Measurements from ENCODE around the gene MGLL.

MGLL gene

DNA sequence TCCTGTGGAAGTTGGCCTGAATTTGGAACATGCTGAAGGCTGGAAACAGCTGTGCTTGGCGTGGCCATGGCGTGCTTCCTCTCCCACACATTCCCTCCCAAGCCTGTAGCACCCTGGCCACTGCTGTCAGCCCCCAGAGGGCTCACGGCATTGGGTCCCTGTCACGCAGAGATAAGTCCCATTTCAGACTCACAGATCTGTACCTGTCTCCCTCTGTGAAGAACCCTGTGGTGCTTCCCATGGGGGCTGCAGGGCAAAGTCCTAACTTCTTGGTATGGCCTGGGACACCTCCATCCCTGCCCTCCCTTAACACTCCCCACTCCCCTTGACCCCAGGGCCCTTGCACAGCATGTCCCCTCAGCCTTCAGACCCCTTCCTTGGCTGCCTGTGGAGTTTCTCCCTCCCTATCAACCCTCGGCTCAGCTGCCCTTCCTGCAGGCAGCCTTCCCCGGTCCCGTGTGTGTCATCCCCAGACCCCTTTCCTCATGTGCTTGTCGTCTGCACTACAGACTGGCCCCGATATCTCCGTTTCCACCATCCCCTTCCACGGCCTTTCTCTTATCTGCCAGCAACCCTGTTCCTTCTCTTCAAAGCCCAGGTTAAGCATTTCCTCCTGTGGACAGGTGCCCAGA is 120.9 kb downstream of the MGLL start:
- DNase-seq: no peak

DNA sequence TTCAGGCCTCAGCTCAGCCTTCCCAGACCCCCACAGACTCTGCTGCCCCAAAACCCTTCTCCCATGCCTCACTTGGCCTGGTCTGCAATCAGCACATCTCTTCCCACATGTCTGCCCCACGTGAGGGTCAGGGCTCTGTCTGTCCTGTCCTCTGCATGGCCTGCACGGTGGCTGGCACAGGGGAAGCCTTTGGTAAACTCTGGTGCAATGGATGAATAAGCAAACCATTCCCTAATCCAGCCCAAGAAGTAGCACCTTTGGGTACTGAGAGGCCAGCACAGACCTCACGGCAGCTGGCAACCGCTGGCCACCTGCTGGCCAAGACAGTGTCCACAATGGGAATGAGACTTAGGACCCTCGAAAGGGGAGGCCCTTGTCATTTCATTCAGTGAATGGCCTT is 121.9 kb downstream of the MGLL start:
- no peak for DNase-seq

DNA sequence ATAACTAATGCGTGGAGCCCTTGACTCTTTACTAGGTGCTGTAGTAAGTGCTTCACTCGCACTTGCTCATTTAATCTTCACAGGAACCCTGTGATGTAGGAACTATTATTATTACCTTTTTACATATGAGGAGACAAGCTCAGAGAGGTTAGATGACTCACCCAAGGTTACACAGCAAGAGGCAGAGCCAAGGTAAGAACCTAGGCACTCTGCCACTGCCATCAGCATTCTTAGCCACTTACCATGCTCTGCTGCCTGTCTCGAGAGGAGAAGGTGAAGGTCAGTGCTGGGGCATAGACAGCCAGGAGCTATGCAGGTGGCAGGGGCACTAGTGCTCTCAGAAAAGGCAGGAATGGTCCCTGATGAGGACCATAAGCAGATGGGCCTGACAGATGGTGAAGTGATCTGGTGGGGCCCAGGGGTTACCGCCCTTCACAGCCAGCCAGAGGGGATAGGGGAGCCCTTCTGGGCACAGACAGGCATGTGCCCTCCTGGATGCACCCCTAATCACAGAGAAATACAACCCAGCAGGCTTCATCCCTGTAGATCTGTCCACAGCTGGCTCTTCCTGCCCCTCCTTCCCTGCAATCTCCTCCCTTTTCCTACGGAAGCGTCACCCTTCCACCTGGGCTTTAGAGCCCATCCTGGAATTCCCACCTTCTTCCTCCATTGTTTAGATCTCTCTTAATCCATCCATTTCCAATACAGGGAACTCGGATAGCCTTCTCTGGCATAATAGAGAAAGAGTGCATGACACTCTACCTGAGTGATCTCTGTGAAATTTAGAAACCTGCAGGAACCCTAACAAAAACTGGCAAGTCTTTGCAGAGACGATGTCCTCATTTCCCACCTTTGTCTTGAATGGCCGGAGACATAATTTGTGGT is 122.7 kb downstream of the MGLL start:
- DNase-seq: no peak

DNA sequence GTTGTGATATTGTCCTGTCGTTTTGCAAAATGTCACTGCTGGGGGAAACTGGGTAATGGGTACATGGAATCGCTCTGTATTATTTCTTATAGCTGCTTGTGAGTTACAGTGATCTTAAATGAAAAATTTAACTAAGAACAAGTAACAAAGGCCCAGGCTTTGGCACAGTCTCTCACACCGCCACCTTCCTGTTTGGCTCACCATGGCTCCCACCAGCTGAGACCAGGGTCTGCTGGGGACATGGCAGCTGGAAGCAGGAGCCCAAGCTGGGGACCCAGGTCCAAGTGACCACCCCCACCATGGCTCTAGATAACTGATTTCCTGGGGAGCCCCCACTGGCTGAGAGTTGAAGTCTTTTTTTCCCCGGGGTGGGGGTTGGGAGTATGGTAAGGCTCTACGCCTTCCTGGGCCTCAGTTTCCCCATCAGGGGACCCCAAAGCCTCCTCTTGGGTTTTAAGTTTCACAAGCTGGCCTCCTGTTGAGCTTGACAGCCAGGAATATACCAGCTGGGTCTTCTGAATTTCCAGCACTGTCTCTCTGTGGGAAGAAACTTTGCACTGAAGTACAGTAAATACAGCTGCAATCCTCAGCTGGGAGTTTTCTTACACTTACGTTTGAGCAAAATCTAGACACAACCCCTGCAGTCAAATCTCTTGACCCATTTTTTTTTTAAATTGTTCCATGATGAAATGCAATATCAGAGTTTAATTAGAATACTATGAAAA is 123.5 kb downstream of the MGLL start:
- DNase-seq: no peak

DNA sequence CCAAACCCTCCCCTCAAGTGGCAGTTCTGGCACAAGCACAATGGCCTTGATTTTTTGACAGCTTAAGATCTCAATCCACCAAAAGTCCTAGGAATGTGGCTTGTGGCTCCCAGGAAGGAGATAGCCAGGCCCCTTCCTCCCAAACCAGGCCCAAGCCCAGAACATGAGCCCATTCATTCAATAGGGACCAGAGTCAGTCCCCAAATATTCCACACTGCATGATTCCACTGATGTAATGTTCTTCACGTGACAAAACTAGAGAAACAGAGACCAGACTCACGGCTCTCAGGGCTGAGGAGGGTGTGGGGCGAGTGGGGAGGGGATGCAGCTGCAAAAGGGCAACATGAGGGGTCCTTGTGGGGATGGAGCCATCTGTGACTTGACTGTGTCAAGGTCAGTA is 124.0 kb downstream of the MGLL start:
- no peak for DNase-seq

DNA sequence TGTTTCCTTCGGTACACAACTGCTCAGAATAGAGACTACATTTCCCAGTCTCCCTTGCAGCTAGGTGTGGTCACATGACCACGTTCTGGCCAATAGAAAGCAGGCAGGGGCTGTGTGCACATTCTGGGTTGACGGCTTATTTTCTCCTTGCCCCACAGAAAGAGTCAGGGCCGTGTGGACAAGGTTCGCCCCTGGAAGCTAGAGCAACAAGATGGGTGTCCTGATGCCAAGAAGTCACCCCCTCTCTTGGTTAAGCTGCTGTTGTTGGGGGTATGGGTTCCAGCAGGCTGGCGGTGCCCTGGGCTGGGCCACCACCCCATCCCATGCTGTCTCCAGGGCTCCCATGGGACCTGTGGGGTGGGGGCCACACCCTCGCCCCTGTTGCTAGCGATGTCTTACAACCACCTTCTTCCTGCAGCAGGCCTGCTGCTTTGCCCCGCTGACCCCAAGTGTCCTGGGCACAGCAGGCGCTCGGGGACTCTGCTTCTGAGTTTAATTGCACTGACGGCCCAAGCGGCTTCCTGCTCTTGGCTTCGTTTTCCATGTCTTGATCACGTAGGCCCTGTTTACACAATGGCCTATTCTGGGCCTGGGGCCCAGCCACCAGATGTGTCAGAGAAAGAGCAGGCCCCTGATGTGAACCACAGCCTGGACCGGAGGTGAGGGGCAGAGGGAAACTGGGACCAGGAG is 124.6 kb downstream of the MGLL start:
- DNase-seq: peak; percentile 87

DNA sequence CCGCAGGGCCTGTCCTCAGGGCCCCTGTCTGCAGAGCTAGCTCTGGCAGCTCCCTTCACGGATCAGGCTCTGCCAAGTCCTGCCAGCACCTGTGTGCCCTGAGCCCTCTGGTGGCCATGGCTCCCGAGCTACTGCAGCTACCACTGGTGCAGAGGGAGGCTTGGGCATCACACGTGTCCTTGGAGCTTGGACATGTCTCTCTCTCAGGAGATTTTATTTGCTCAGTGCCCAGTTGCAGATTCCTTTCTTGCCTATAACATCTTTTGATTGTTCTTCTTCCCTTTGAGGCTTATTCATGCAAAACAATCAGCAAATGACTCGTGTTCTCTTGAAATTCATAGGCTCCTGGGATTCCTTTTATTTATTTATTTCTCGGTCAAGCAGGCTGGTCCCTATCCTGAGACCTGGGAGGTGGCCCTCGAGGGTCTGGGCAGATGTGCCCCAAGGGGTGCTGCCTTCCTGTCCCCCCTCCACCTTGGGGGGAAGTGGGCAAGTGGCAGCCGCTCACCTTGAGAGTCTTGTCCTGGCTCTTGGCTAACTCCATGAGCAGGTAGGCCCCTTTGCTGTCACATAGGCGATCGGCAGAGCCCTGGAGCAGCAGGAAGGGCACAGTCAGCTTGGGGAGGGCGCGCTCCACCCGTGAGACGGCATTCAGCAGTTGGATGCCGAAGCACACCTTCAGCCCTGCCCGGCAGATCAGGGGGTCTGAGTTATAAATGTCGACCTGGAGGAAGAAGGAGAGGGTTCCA is 127.7 kb downstream of the MGLL start:
- no peak for DNase-seq

DNA sequence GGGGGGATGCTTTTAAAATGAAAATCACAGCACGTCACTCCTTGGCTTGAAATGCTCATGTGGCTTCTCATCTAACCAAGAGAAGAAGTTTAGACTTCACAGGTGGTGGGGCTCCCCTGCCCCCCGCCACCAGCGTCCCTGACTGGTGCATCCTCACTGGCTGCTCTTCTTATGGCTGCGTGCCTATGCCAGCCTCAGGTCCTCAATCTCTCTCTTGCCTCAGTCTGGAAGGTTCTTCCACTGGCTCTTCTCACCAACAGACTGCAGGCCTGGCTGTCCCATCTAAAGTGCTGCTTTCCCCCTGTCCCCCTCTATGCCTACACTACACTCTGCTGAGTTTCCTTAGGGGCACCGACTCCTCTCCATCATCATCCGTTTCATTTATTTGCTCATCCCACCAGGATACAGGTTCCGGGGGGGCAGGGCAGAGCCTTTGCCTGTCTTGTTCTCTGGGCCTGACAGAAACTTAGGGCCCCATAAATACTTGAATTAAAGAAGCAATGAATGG is 128.9 kb downstream of the MGLL start:
- DNase-seq: no peak

DNA sequence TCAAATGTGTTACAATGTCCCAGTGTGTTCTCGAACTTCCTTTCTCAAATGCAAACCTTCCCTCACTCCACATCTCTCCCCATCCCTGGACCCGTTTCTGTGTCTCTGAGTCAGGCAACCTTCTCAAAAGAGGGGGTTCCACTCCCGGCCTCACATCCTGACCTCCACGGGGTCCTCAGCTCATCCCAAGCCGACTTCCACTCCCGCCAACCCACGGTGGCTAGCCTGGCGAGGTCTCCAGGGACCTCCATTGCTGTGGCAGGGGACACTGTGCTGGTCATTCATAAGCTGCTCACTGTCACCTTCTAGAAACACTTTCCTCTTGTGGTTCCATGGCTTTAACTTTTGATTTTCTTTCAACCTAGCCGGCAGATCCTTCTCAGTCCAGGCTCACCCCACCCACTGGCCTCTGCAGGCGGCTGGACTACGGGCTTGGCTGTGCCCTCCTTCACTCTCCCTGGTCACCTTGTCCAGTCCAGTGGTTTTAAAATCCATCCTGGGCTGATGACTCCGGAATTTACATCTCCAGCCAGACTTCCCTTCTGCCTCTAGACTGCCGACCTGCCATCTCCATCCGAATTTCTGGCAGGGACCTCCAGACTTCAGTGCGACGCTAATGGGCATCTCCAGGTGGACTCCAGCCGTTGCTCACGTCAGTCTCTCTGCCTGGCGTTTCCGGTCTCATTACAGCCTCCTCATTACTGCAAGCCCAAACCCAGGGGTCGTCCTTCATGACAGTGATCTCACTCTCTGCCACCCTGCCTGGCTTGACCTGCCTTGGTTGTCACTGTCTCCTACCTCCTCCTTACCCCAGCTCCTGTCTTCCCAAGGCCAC is 129.6 kb downstream of the MGLL start:
- DNase-seq: no peak

DNA sequence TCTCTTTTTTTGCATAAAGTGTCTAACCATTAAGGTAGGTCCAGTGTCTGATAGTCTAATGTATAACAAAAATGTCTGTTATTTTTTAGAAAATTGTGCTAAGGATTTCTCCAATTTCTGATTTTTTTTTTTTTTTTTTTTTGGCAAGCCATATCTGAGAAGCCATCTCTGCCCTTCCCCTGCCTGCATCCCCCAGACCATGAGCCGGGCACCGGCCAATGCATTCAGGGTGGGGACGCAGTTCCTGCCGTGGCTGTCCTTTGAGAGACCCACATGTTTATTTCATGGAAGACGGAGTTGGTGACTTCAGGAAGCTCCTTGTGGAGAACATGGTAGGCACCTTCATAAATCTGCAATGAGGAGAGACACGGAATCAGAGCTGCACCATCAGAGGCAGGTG is 130.3 kb downstream of the MGLL start:
- no peak for DNase-seq

DNA sequence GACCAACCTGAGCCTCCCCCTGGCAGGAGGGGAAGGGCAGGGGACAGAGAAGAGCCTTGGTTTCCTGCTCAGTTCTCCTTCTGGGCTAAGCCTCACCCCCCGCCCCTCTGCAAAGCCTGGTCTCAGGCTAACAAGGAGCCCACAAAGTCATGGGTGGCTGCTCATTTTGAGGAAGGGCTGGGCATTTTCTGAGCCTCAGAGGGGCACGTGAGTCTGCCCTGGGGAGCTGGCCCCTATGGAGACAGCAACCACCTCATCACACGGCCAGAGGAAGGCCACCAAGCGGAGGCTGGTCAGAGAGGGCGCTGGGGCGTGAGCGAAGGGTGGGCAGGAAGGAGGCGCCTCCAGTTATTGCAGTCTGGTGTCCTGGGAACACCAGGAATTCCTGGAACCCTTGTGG is 130.8 kb downstream of the MGLL start:
- no peak for DNase-seq

DNA sequence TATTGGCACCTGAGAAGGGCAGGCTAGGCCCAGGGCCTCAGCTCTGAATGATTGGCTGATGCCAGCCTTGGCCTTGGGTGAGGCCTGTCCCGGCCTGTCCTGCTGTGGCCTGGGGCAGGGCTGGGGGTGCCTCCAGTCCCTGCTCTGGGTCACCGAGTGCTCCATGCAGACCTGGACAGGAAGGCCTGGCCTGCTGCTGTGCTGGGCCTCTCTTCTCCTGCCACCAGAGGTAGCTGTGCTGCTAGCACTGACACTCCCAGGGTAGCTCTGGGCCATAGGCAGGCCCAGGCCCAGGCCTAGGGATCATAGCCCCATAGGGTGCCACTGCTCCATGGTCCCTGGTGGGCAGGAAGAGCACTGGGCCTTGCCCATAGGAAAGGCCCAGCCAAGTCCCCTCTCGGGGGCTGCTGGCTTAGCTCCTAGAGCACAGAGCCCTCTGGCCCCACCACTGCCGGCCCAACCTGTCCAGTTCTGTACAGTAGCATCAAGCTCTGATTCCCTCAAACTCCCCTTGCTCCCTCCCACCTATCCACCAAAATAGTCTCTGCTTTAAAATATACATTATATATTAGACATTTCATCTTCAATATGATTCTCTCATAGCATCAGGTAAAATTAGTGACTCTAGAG is 131.4 kb downstream of the MGLL start:
- DNase-seq: peak; percentile 66

DNA sequence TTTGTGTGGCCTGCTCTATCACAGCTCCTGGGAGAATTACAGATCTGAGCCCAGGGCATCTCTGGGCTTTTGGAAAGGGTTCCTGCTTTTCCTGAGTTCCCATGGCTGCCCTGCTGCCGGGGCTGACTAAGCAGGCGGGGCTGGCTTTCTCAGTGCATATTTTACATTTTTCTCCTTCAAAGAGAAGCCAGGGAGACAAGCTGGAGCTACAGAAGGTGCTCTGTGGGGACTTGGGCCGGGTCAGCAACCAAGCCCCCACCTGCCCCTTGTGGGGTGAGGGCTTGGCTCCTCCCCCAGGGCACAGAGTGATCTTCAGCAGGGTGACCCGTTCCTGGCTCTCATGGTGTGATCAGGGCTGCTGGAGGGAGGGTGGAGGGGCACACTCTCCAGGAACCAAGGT is 132.2 kb downstream of the MGLL start:
- DNase-seq: peak; percentile 70

DNA sequence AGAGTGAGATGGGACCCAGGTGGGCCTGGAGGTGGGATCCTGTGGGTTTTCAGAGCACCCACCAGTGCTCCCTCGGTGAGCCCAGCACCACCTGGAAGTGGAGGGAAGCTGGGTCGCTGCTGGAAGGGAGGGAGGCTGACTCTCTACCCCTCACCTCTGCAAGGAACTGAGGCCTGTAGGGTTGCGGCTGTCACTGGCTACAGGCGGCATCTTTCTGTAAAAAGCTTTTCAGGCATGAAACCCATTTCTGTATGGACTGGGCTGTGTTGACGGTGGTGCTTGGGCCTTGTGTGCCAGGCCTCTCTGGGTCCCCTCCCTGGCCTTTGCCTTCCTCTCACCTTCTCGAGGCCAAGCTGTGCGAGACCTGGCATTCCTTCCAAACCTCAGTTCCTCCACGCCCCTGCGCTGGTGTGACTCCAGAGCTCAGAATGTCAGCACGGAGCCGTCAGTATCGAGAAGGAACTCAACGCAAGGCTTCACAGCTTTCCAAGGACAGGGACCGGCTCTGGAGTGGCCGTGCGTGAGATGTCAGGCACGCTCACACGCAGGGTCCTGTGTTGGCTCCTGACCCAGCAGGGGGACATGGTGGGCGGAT is 133.0 kb downstream of the MGLL start:
- DNase-seq: no peak

DNA sequence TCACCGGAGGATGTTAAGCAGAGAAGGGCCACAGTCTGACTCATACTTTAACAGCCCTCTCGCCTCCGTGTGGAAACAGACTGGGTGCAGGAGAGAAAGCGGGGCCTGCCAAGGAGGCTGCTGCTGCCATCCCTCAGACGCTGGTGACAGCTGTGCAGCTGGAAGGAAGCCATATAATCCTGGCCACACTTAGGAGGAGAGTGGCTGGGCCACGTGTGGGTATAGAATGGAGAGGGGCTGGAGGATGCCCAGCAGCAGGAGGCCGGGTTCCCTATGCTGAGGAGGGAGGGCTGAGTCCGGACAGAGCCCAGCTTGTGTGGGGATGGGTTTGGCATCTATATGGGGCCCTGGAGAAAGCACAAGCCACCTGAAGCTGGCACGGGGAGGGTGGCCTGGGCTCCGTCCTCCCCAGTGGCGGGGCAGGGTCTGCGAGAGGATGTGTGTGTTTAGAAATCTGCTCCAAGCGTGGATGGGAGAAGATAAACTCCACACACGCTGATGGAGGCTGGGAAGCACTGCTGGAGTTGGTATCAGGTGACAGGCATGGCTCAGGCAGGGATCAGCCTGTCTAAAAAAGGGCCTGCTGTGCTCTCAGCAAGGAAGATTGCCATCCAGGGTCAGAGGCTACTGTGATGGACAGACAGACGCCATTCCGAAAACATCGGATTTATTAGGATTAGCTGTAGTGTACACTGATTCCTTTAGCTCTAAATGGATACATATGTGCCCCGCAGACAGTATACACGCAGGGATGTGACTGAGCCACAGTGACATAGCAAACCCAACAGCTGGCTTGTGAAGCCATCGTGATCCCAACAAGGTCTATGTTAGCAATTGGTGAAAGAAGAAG is 133.7 kb downstream of the MGLL start:
- peak; percentile 52 for DNase-seq

DNA sequence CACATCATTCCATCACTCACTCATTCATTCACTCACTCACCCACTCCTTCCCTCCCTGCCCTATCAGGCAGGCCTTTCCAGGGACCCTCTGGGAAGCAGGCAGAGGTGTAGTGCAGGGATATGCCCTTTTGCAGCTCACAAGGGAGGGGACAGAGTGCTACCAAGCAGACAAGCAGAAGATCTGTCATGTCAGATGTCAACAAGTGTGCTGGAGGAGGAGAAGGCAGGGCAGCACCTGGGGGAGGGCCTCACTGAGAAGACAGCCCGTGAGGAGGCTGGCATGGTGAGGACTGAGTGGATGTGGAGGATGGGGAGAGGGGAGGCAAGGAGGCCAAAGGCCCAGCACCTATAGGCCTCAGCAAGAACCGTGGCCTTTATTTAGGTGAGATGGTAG is 134.3 kb downstream of the MGLL start:
- no peak for DNase-seq

DNA sequence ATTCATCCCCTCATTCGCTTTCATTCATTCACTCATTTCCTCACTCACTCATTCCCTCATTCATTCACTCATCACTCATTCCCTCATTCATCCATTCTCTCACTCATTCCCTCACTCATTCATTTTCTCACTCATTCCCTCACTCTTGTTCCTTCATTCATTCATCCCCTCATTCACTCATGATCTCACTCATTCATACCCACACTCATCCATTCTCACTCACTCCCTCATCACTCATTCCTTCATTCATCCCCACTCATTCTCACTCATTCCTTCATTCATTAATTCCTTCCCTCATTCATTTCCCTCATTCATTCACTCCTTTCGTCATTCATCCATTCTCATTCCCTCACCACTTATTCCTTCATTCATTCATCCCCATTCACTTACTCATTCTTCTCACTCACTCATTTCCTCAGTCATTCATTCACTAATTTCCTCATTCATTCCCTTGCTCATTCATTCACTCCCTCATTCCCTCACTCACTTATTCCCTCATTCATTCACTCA is 135.0 kb downstream of the MGLL start:
- DNase-seq: no peak

DNA sequence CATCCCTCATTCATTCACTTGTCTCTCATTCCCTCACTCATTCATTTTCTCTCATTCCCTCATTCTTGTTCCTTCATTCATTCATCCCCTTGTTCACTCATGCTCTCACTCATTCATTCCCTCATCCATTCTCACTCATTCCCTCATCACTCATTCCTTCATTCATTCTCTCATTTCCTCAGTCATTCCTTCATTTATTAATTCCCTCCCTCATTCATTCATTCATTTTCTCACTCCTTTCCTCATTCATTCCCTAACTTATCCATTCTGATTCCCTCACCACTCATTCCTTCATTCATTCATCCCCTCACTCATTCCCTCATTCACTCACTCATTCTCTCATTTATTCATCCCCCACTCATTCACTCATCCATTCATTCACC is 135.8 kb downstream of the MGLL start:
- DNase-seq: no peak

Measured in fibroblast of skin of abdomen (primary cell).